Left lung (tissue), 10 donors: ENCODE results near the gene MAP2K4. TPM values are rescaled to one million over a fixed set of nuclear protein-coding genes. Genes with fewer than 3 reads are reported as not detected.

ENCODE experiments used
- ATAC-seq: fragments of 200-7000 bp; cut with Tn5 transposase; one replicate; pipeline ENCODE4 v1.9.1; 2020; ENCODE audit warnings: moderate library complexity
- DNase-seq, 4 donors: peaks; one replicate each; pipeline ENCODE4 v3.0.0-alpha.2; 2013 to 2020
- H3K27ac ChIP-seq, 2 donors: fragments of 200-600 bp; sonication (generic) in 1 of 2; one replicate each; pipeline versions ENCODE4 v1.5.0 to v1.8.0; 2020 to 2021
- H3K27me3 ChIP-seq, 2 donors: fragments of 200-600 bp; sonication (generic) in 1 of 2; one replicate each; pipeline versions ENCODE4 v1.5.0 to v1.8.0; 2020 to 2021
- H3K36me3 ChIP-seq, 2 donors: fragments of 200-600 bp; sonication (generic) in 1 of 2; one replicate each; pipeline versions ENCODE4 v1.5.0 to v1.8.0; 2020 to 2021
- H3K4me1 ChIP-seq, 2 donors: fragments of 200-600 bp; one replicate each; pipeline ENCODE4 v1.8.0; 2021
- H3K4me3 ChIP-seq, 2 donors: fragments of 200-600 bp; sonication (generic) in 1 of 2; one replicate each; pipeline versions ENCODE4 v1.5.0 to v1.8.0; 2020 to 2021; ENCODE audit warnings: mild to moderate bottlenecking in 1 of 2
- H3K9me3 ChIP-seq, 2 donors: fragments of 200-600 bp; sonication (generic) in 1 of 2; one replicate each; pipeline versions ENCODE4 v1.5.0 to v1.8.0; 2020 to 2021
- intact Hi-C, 2 donors: fragments of 100-400 bp; cut with DNase I; formaldehyde crosslinking; loops; one replicate each; pipeline versions ENCODE4 v1.11.2 to v1.14.2; 2022
- polyA plus RNA-seq, 6 donors: library from polyadenylated mRNA; unstranded; fragments of 120-200 nt; gene quantifications; one replicate each; pipeline ENCODE4 v1.2.1, GENCODE V29; 2013; ENCODE audit not compliant: insufficient read length in 6 of 6
- total RNA-seq, 2 donors: library from RNA; stranded (reverse); fragmentation: NEBNext Ultra II Directional; extraction: Animal tissue kit (Norgen Biotek cat#: 25700); gene quantifications; one replicate each; pipeline ENCODE4 v1.2.1, GENCODE V29; 2021
- TF ChIP-seq, protein P1 (sequence below), 2 donors: fragments of 200-600 bp; sonication (generic) in 1 of 2; IDR thresholded peaks; one replicate each; pipeline versions ENCODE4 v1.5.0 to v1.8.0; 2021; ENCODE audit warnings: antibody characterized with exemption in 2 of 2
- donor health status: DM: no; HTN: yes; CAD: no.
- donor health status: DM: no; HTN: no; CAD: no.

Gene MAP2K4
- total and polyA plus RNA-seq, 8 donors: 29.4 to 36.7 (median 34.1) TPM

GRCh38 chr17:12114686-12115418 is 94.2 kb downstream of the MAP2K4 start:
- no peak overlapping the region for H3K27ac ChIP-seq
- ATAC-seq (no peak), DNase-seq (no peak)
- TF ChIP-seq, protein P1, sequence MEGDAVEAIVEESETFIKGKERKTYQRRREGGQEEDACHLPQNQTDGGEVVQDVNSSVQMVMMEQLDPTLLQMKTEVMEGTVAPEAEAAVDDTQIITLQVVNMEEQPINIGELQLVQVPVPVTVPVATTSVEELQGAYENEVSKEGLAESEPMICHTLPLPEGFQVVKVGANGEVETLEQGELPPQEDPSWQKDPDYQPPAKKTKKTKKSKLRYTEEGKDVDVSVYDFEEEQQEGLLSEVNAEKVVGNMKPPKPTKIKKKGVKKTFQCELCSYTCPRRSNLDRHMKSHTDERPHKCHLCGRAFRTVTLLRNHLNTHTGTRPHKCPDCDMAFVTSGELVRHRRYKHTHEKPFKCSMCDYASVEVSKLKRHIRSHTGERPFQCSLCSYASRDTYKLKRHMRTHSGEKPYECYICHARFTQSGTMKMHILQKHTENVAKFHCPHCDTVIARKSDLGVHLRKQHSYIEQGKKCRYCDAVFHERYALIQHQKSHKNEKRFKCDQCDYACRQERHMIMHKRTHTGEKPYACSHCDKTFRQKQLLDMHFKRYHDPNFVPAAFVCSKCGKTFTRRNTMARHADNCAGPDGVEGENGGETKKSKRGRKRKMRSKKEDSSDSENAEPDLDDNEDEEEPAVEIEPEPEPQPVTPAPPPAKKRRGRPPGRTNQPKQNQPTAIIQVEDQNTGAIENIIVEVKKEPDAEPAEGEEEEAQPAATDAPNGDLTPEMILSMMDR (IDR thresholded peaks at IDR 0.05): no peak
- H3K4me3 ChIP-seq: no peak overlapping the region
- intact Hi-C loops: no loop called here
- H3K9me3 ChIP-seq: no peaks in the 10 kb centered on the region
- H3K4me1 ChIP-seq: no peaks in the 10 kb centered on the region
- no peaks in the 10 kb centered on the region for H3K27me3 ChIP-seq
- H3K36me3 ChIP-seq: peaks cover 0 to 67% of the 10 kb centered on the region in 2 donors

- Histone ChIP-seq H3K36me3 (peaks cover 0 to 67% of the 10 kb centered on the region in 2 donors), H3K4me3 (no peak overlapping the region), H3K4me1 (no peaks in the 10 kb centered on the region), H3K9me3 (no peaks in the 10 kb centered on the region), H3K27ac (no peak overlapping the region), H3K27me3 (no peaks in the 10 kb centered on the region)
- ATAC-seq (no peak), DNase-seq (no peak)
- TF ChIP-seq, protein P1 (IDR thresholded peaks at IDR 0.05): no peak
- intact Hi-C loops: no loop called here
Observed at GRCh38 chr17:12116143-12116542, 95.5 kb downstream of the MAP2K4 start.

- intact Hi-C loops: no loop called here
- H3K27ac ChIP-seq: no peak overlapping the region
- TF ChIP-seq, protein P1 (IDR thresholded peaks at IDR 0.05): no peak
- DNase-seq: no peak
- H3K4me3 ChIP-seq: no peak overlapping the region
- no peaks in the 10 kb centered on the region for H3K4me1 ChIP-seq
- no peaks in the 10 kb centered on the region for H3K27me3 ChIP-seq
- no peak for ATAC-seq
- H3K36me3 ChIP-seq: peaks cover 0 to 45% of the 10 kb centered on the region in 2 donors
- no peaks in the 10 kb centered on the region for H3K9me3 ChIP-seq
Observed at GRCh38 chr17:12118617-12119016, 97.9 kb downstream of the MAP2K4 start.

GRCh38 chr17:12122075-12122474 is 101.4 kb downstream of the MAP2K4 start:
- TF ChIP-seq, protein P1 (IDR thresholded peaks at IDR 0.05): no peak
- DNase-seq (no peak), ATAC-seq (no peak)
- no peaks in the 10 kb centered on the region for H3K27me3 ChIP-seq
- H3K9me3 ChIP-seq: no peaks in the 10 kb centered on the region
- H3K36me3 ChIP-seq: peaks cover 0 to 34% of the 10 kb centered on the region in 2 donors
- no peaks in the 10 kb centered on the region for H3K4me1 ChIP-seq
- no peak overlapping the region for H3K27ac ChIP-seq
- intact Hi-C loops: no loop called here
- no peak overlapping the region for H3K4me3 ChIP-seq

DNA sequence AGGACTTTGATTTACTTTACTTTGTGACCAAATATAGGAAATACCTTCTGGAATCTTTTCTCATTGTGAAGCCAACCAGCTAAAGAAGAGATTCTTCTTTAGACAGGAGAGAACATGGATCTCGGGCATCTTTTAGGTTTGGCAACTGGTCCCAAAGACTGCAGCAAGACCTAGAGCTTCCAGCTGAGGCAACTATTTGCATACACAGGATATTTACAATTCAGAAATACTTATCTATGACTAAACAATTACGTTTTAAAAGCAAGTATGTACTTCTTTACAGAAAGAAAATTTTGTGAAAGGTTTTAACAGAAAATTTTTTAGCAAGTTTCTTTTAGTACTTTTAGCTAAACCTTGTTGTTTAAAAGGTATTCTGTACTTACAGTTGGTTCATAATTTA is 106.5 kb downstream of the MAP2K4 start:
- H3K4me3 ChIP-seq: no peak overlapping the region
- peaks cover 0 to 49% of the 10 kb centered on the region in 2 donors for H3K36me3 ChIP-seq
- H3K4me1 ChIP-seq: no peaks in the 10 kb centered on the region
- ATAC-seq (no peak), DNase-seq (no peak)
- TF ChIP-seq, protein P1 (IDR thresholded peaks at IDR 0.05): no peak
- no peaks in the 10 kb centered on the region for H3K9me3 ChIP-seq
- no peak overlapping the region for H3K27ac ChIP-seq
- no peaks in the 10 kb centered on the region for H3K27me3 ChIP-seq
- intact Hi-C loops: no loop called here
